Measurements from ENCODE around the gene C15orf39.
"Not testable (repeated sequence)": the region's sequence is repeated elsewhere in the genome, so short reads cannot be mapped to it uniquely, and the experiment has no call there.

Gene C15orf39

DNA sequence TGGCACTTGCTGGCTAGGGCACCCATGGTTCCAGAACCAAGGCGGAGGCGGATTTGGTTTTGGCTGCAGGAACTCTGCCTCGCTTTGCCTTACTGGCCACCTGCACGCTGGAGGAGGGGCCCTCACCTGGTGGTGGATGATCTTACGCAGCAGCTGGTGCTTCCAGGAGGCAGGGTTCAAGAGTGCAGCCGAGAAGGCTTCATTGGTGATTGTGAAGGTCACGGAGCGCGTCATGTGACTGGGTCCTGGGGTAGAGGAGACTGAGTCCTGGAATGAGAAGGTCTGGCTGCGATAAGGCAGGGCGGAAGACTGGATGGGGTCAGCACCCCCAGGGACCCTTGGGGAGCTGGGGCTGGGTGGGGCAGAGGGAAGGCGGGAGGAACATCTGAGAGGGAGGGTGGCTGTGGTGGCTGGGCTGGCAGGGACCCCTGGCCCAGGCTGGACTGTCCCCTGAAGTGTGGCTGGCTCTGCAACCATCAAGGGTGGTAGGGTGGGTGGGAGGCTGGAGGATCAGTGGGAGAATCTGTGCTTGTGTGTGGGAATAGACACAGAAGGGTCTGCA, 30.7 kb downstream of the C15orf39 start:
- no peak for DNase-seq

- DNase-seq: no peak
These were observed 31.3 kb downstream of the C15orf39 start for GRCh38 chr15:75232826-75233503.

GRCh38 chr15:75233504-75234190, 32.0 kb downstream of the C15orf39 start:
- DNase-seq: no peak

- no peak for DNase-seq
These were observed 32.6 kb downstream of the C15orf39 start for GRCh38 chr15:75234191-75234810.

- DNase-seq: no peak
These were observed 33.5 kb downstream of the C15orf39 start for GRCh38 chr15:75235051-75235673.

DNA sequence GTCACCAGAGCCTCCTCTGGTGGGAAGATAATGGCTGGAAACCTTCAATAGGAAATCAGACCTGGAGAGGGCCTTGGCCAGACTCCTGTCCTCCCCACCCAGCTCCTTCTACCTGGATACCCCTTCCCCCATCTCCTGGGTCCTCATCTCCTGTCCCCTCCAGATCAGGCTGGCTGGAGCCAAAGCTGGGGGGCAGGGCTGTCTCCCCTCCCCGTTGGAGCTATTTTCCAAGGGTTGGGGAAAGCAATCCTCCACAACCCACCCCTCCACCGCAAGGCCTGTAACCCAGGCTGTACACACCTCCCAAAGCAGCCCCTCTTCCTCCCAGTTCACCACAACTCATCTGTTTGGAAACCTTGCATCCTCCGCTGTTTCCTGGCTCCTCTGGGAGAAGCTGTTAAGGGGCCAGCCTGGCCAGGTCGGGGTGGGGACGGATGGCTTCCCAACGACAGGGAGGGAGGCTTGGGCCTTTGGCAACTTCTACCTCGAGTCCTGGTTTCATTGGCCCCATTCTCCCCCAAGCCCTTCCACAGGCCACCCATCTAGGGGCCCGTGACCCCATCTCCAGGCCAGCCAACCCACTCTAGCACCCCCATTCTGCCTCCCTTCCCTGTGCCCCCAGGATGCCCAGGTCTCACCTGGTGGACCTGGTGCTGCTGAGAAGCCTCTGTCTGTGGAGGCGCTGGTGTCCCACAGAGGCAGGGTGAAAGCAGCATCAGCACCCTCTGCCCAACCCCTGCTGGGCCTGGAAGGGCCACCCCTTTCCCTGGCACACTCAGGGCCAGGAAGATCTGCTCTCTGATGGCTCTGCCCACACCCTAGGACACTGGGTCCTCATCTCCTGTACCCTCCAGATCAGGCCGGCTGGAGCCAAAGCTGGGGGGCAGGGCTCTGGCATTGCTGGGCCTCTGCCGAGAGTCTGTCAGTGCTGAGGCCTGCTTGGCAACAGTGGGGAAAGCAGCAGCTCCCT, 34.4 kb downstream of the C15orf39 start:
- no peak for DNase-seq

DNA sequence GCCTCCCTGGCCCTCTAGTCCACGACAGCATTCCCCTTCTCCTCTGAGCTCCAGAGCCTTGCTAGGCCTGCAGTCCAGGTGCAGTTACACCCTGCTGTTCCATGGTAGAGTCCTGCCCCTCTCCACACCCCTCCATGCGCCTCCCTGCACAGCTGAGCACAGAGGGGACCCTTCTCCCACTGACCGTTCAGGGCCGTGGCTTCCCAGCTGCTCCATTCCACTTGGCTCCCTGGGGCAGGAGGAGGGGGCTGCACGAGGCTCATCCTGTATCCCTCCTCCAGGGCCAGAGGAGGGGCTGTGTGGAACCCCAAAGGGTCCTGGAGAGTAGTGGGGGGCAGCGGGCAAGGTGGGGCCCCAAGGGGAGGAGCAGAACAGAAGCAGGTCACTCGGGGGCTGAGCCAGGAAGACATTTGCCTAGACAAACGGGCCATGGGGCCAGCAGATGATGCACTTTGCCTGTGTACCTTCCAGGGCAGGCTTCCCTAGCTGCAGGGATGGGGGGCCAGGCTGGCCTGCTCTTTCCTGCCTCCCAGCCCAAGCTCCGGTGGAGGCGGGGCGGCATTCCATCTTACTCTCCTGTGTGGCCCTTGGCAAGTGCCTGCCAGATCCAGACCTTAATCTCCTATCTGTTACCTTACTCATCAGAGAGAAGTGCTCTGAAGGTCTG, 35.8 kb downstream of the C15orf39 start:
- no peak for DNase-seq

DNA sequence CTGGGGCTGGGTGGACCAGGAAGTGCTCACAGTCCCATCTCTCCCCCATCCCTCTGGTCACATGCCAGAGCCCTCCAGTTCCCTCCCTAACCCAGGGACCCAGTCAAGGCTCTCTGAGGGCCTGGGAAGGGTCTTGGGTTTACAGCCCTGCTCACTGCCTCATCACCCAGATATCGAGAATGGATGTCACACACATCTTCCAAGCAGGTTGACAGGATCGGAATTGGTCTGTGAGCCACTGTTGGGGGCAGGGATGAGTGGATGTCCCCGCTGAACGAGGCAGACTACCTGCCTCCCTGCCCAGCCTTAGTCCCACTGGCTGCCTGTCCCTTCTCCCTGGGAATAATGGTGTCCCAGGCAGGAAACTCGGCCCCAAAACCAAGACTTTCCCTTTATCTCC, 36.5 kb downstream of the C15orf39 start:
- no peak for DNase-seq

DNA sequence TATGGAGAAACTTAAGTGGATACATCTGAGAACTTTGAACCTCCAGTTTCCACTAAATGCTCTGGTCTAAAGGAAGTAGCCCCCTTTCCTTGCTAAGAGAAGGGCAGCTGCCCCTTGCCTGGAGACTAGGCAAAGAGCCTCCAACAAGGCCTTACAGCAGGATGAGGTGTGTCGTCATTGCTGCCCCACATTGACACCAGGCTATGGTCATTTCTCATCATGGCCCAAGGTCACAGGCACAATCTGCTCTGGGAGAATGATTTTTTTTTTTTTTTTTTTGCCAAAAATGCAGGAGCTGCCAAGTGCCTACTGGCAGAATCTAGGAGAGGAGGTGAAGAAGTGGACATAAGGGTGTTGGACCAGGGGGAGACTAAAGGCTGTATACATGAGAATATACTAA, 44.1 kb downstream of the C15orf39 start:
- not testable (repeated sequence) for DNase-seq

GRCh38 chr15:75248991-75249390, 47.3 kb downstream of the C15orf39 start:
- DNase-seq: not testable (repeated sequence)

- no peak for DNase-seq
These were observed 48.0 kb downstream of the C15orf39 start for GRCh38 chr15:75249726-75250125.

DNA sequence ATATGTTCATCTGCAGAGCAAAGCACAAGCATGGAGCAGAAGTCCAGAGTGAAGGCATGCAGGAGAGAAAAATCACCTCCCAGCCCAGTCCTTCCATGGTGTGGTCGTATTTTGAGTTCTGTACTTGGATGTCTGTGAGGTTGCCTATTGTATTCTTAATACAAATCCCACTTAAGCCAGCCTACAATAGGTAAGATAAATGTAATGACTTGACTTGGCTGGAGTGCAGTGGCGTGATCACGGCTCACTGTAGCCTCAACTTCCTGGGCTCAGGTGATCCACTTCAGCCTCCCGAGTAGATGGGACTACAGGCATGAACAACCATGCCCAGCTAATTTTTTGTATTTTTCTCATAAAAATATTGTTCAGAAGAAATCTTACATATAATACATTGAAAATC, 49.7 kb downstream of the C15orf39 start:
- DNase-seq: not testable (repeated sequence)

DNA sequence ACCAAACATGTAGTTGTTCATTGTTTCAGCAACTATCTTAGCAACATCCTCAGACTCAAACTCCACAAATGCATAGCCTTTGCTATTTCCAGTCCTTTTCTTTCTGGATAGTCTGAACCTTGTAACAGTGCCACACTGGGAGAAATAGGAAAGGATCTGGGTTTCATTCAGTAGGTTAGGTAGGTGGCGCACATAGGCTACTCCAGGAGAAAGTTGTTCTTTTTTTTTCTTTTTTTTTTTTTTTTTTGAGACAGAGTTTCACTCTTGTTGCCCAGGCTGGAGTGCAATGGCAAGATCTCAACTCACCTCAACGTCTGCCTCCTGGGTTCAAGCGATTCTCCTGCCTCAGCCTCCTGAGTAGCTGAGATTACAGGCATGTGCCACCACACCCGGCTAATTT, 50.6 kb downstream of the C15orf39 start:
- not testable (repeated sequence) for DNase-seq

- not testable (repeated sequence) for DNase-seq
These were observed 56.4 kb downstream of the C15orf39 start, which contains the start of gene GOLGA6C for GRCh38 chr15:75258034-75258433. GOLGA6C (plus strand) TSS chr15:75258334; CDS start chr15:75258599, 265 bp downstream.

GRCh38 chr15:75258620-75259343, 57.1 kb downstream of the C15orf39 start:
- not testable (repeated sequence) for DNase-seq

- not testable (repeated sequence) for DNase-seq
These were observed 58.2 kb downstream of the C15orf39 start for GRCh38 chr15:75259873-75260272.

Data from inflammatory macrophage (primary cell).